ENCODE measurements around the gene DSCAML1. TPM values are rescaled to one million over a fixed set of nuclear protein-coding genes. Genes with fewer than 3 reads are reported as not detected.

The DSCAML1 gene
- total RNA-seq, 2 donors from 2014 or later: 0.33 to 1.6 TPM

- 80 to 82% methylated on average over 21 of the region's 21 CpGs for WGBS, 2 donors
- no peak for TF ChIP-seq POLR2A (IDR thresholded peaks at IDR 0.05)
- TF ChIP-seq CTCF (IDR thresholded peaks at IDR 0.05): no peak
Observed at GRCh38 chr11:117654281-117655255, 142.4 kb downstream of the DSCAML1 start.

DNA sequence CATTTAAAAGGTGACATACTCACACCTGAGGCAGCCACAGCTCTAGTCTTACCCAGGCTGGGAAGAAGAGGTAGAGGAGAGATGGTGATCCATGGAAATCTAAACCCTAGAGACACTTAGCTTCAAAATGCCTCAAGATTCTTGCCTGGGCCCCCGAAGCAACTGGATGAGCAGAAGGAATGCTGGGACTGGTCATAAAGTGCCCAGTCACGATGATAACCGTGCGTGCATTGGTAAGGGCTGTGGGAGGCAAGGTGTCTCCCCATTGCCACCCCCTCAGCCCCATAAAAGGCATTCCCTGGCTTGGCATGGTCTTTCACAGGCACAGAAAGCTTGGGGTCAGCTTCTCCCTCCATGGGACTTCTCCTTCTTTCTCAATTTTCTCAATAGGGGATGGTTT is 144.5 kb downstream of the DSCAML1 start:
- H3K27ac ChIP-seq: no peak overlapping the region
- H3K27me3 ChIP-seq: no peaks in the 10 kb centered on the region
- intact Hi-C loops (cut with DNase I): no loop called here
- TF ChIP-seq POLR2A (IDR thresholded peaks at IDR 0.05): no peak
- TF ChIP-seq CTCF (IDR thresholded peaks at IDR 0.05): no peak
- ATAC-seq (no peak), DNase-seq (no peak)
- H3K36me3 ChIP-seq (replicated peaks in 1 of 2; ENCODE audit: insufficient read depth in 1 of 2, low read depth in 2 of 2): no peaks in the 10 kb centered on the region
- H3K4me1 ChIP-seq: no peaks in the 10 kb centered on the region
- WGBS, 2 donors: 87 to 88% methylated on average over 4 of the region's 4 CpGs
- no peaks in the 10 kb centered on the region for H3K9me3 ChIP-seq
- H3K4me3 ChIP-seq: no peak overlapping the region

More at GRCh38 chr11:117654281-117655255, 142.4 kb downstream of the DSCAML1 start:
- Histone ChIP-seq H3K27ac (no peak overlapping the region), H3K4me1 (no peaks in the 10 kb centered on the region), H3K36me3 (replicated peaks in 1 of 2; ENCODE audit: insufficient read depth in 1 of 2, low read depth in 2 of 2) (no peaks in the 10 kb centered on the region), H3K27me3 (no peaks in the 10 kb centered on the region), H3K9me3 (no peaks in the 10 kb centered on the region), H3K4me3 (no peak overlapping the region)
- intact Hi-C loops (cut with DNase I): no loop called here
- no peak for DNase-seq
- ATAC-seq: no peak

- Histone ChIP-seq H3K27ac (no peak overlapping the region), H3K36me3 (replicated peaks in 1 of 2; ENCODE audit: insufficient read depth in 1 of 2, low read depth in 2 of 2) (no peaks in the 10 kb centered on the region), H3K4me3 (no peak overlapping the region), H3K9me3 (no peaks in the 10 kb centered on the region), H3K4me1 (no peaks in the 10 kb centered on the region), H3K27me3 (peaks cover 0 to 4% of the 10 kb centered on the region in 2 donors)
- intact Hi-C loops (cut with DNase I): no loop called here
- ATAC-seq: no peak
- 81 to 82% methylated on average over 12 of the region's 12 CpGs for WGBS, 2 donors
- no peak for DNase-seq
- TF ChIP-seq CTCF (IDR thresholded peaks at IDR 0.05) (no peak), POLR2A (IDR thresholded peaks at IDR 0.05) (no peak)
Observed at GRCh38 chr11:117649296-117650055, 147.5 kb downstream of the DSCAML1 start.

DNA sequence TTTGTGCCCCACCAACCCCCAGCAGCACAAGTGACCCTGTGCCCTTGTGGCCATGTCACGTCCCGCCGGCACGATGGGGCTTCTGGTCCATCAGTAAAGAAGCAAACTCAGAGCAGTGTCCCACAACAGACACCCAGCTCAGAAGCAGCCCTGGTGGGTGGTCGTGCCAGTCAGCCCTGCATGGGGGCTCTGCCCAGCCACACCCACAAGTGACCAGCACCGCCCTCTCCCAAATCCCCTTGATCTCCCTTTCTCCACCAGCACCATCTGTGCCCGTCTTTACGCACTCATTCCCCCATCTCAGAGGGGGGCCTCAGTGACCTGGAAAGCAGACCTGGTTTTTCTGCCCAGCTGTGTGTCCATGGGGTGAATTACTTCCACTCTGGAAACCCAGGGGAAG is 149.1 kb downstream of the DSCAML1 start:
- no peak overlapping the region for H3K4me3 ChIP-seq
- peaks cover 0 to 4% of the 10 kb centered on the region in 2 donors for H3K27me3 ChIP-seq
- H3K27ac ChIP-seq: no peak overlapping the region
- no peaks in the 10 kb centered on the region for H3K36me3 ChIP-seq (replicated peaks in 1 of 2; ENCODE audit: insufficient read depth in 1 of 2, low read depth in 2 of 2)
- no peak for ATAC-seq
- TF ChIP-seq CTCF (IDR thresholded peaks at IDR 0.05) (no peak), POLR2A (IDR thresholded peaks at IDR 0.05) (no peak)
- no peaks in the 10 kb centered on the region for H3K4me1 ChIP-seq
- no peaks in the 10 kb centered on the region for H3K9me3 ChIP-seq
- DNase-seq: no peak
- intact Hi-C loops (cut with DNase I): no loop called here
- 78 to 82% methylated on average over 7 to 8 of the region's 8 CpGs for WGBS, 2 donors
